Smooth muscle cell (in vitro differentiated cells): Measurements from ENCODE around the gene CCNDBP1. TPM values are rescaled to one million over a fixed set of nuclear protein-coding genes. Genes with fewer than 3 reads are reported as not detected.

Source experiments
- DNase-seq: peaks from one replicate; lab custom pipeline; 2025; ENCODE audit not compliant: unreplicated experiment; lab: John Stamatoyannopoulos, UW
- H2AFZ ChIP-seq: fragments of 200-600 bp; sonication (generic); 2 replicates; pipeline ENCODE4 v1.6.0; 2016; ENCODE audit warnings: antibody characterized with exemption, low read depth, mild to moderate bottlenecking
- H3F3A ChIP-seq: fragments of 200-600 bp; sonication (generic); 2 replicates; pipeline ENCODE4 v1.6.0; 2017; ENCODE audit warnings: antibody characterized with exemption, low read depth
- H3K27ac ChIP-seq: fragments of 200-600 bp; sonication (generic); 2 replicates; pipeline ENCODE4 v1.5.1; 2016; ENCODE audit warnings: low read depth, mild to moderate bottlenecking
- H3K27me3 ChIP-seq: fragments of 200-600 bp; sonication (generic); 2 replicates; pipeline ENCODE4 v1.6.1; 2016; ENCODE audit warnings: low read depth, mild to moderate bottlenecking
- H3K36me3 ChIP-seq: fragments of 200-600 bp; sonication (generic); 2 replicates; pipeline ENCODE4 v1.5.1; 2016; ENCODE audit warnings: low read depth
- H3K4me1 ChIP-seq: fragments of 200-600 bp; sonication (generic); 2 replicates; pipeline ENCODE4 v1.5.1; 2016; ENCODE audit warnings: low read depth
- H3K4me2 ChIP-seq: fragments of 200-600 bp; sonication (generic); 2 replicates; pipeline ENCODE4 v1.6.0; 2016; ENCODE audit warnings: mild to moderate bottlenecking
- H3K4me3 ChIP-seq: fragments of 200-600 bp; sonication (generic); 2 replicates; pipeline ENCODE4 v1.5.1; 2016; ENCODE audit warnings: mild to moderate bottlenecking
- H3K79me2 ChIP-seq: fragments of 200-600 bp; sonication (generic); 2 replicates; pipeline ENCODE4 v1.6.0; 2016; ENCODE audit warnings: low read depth, mild to moderate bottlenecking
- H3K9ac ChIP-seq: fragments of 200-600 bp; sonication (generic); 2 replicates; pipeline ENCODE4 v1.6.0; 2016; ENCODE audit warnings: low read depth
- H3K9me3 ChIP-seq: fragments of 200-600 bp; sonication (generic); replicated peaks from 2 replicates; pipeline ENCODE4 v1.5.1; 2016; ENCODE audit warnings: low read depth
- H4K20me1 ChIP-seq: fragments of 200-600 bp; sonication (generic); 2 replicates; pipeline ENCODE4 v1.6.0; 2016; ENCODE audit warnings: low read depth
- WGBS: methylation state at CpG from one replicate; pipeline ENCODE4 v1.1.7; 2016; ENCODE audit warnings: low lambda C conversion rate; 5-methylcytosine and 5-hydroxymethylcytosine counted together
- polyA plus RNA-seq: library from polyadenylated mRNA; unstranded; fragments of >200 nt; fragmentation: Nextera tagmentation; extraction: Ambion mirVana; gene quantifications from 2 replicates; pipeline ENCODE4 v1.2.1, GENCODE V29; 2016
- total RNA-seq: library from RNA; depleted of rRNA; stranded (reverse); fragments of >200 nt; gene quantifications from 2 replicates; pipeline ENCODE4 v1.2.3, GENCODE V29; 2014
- TF ChIP-seq, protein P1 (sequence below): fragments of 200-600 bp; sonication (generic); IDR thresholded peaks from 2 replicates; pipeline ENCODE4 v1.5.1; 2017; ENCODE audit warnings: borderline replicate concordance, mild to moderate bottlenecking, antibody characterized with exemption; ENCODE audit not compliant: insufficient read depth, poor library complexity, severe bottlenecking

The CCNDBP1 gene
- total and polyA plus RNA-seq, 2 experiments from 2014 or later: 22.1 to 30.5 TPM

DNA sequence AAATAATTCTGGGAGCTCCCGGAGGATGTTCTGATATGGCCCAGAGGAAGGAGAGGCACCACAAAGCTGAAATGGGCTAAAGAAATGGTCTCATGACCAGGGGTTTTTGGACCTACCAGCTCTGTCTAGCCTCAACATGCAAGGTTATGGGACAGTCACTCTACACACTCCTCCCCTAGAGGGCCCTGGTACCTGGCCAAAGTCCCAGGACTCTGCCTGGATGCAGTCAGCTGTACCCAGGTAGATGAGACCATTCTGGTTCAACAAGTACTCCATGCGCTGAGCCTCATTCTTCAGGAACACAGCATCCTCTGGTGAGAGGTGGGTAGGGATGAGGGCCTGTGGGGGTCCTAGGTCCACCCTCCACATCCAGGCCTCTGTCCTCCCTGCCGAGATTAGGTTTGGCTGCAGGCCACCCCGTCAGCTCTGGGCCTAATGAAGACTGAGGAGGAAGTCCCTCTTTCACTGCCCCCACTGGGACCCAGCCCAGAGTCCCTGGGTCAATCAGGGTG lies 26.1 kb downstream of the CCNDBP1 start:
- Histone ChIP-seq H2AFZ (no peak overlapping the region), H3K4me2 (no peak overlapping the region), H3K9me3 (no peaks in the 10 kb centered on the region), H3F3A (no peaks in the 10 kb centered on the region), H3K27ac (no peak overlapping the region), H3K36me3 (no peaks in the 10 kb centered on the region), H3K4me3 (no peak overlapping the region), H3K4me1 (no peaks in the 10 kb centered on the region), H3K27me3 (peaks cover 34% of the 10 kb centered on the region), H3K79me2 (no peaks in the 10 kb centered on the region), H3K9ac (no peak overlapping the region), H4K20me1 (no peaks in the 10 kb centered on the region)
- no peak for DNase-seq
- TF ChIP-seq, protein P1, sequence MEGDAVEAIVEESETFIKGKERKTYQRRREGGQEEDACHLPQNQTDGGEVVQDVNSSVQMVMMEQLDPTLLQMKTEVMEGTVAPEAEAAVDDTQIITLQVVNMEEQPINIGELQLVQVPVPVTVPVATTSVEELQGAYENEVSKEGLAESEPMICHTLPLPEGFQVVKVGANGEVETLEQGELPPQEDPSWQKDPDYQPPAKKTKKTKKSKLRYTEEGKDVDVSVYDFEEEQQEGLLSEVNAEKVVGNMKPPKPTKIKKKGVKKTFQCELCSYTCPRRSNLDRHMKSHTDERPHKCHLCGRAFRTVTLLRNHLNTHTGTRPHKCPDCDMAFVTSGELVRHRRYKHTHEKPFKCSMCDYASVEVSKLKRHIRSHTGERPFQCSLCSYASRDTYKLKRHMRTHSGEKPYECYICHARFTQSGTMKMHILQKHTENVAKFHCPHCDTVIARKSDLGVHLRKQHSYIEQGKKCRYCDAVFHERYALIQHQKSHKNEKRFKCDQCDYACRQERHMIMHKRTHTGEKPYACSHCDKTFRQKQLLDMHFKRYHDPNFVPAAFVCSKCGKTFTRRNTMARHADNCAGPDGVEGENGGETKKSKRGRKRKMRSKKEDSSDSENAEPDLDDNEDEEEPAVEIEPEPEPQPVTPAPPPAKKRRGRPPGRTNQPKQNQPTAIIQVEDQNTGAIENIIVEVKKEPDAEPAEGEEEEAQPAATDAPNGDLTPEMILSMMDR: no peak
- WGBS: 95% methylated on average over 4 of the region's 4 CpGs

GRCh38 chr15:43212299-43212698 lies 27.1 kb downstream of the CCNDBP1 start:
- no peaks in the 10 kb centered on the region for H3K4me1 ChIP-seq
- peaks cover 30% of the 10 kb centered on the region for H3K27me3 ChIP-seq
- H3K79me2 ChIP-seq: no peaks in the 10 kb centered on the region
- TF ChIP-seq, protein P1: no peak
- no peak overlapping the region for H2AFZ ChIP-seq
- H3K4me2 ChIP-seq: no peak overlapping the region
- H3K4me3 ChIP-seq: no peak overlapping the region
- no peak overlapping the region for H3K9ac ChIP-seq
- H3F3A ChIP-seq: no peaks in the 10 kb centered on the region
- H3K27ac ChIP-seq: no peak overlapping the region
- H3K9me3 ChIP-seq: no peaks in the 10 kb centered on the region
- WGBS: 87% methylated on average over 8 of the region's 8 CpGs
- no peaks in the 10 kb centered on the region for H3K36me3 ChIP-seq
- no peak for DNase-seq
- no peaks in the 10 kb centered on the region for H4K20me1 ChIP-seq

DNA sequence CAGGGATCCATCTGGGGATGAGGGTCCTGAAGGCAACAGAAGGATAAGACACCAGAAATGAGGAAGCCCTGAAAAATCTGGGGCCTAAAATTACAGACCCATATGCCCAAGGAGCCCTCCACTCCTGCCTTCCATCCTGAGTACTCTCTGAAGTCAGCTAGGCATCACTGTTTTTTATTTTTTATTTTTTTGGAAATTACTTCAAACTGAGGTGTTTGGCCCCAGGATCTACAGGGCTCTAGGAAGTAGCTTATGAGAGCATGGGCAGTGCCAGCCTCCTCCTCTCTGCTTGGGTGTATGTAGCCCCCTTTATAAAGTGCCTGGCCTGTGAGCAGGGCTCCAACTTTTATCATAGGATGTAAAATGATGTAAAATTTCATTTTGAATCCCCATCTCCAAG lies 27.7 kb downstream of the CCNDBP1 start:
- Histone ChIP-seq H3F3A (no peaks in the 10 kb centered on the region), H3K27ac (no peak overlapping the region), H3K79me2 (no peaks in the 10 kb centered on the region), H3K4me1 (no peaks in the 10 kb centered on the region), H3K4me2 (no peak overlapping the region), H3K4me3 (no peak overlapping the region), H3K36me3 (no peaks in the 10 kb centered on the region), H3K9me3 (no peaks in the 10 kb centered on the region), H3K9ac (no peak overlapping the region), H3K27me3 (peaks cover 25% of the 10 kb centered on the region), H4K20me1 (no peaks in the 10 kb centered on the region), H2AFZ (no peak overlapping the region)
- no peak for DNase-seq
- TF ChIP-seq, protein P1: no peak

DNA sequence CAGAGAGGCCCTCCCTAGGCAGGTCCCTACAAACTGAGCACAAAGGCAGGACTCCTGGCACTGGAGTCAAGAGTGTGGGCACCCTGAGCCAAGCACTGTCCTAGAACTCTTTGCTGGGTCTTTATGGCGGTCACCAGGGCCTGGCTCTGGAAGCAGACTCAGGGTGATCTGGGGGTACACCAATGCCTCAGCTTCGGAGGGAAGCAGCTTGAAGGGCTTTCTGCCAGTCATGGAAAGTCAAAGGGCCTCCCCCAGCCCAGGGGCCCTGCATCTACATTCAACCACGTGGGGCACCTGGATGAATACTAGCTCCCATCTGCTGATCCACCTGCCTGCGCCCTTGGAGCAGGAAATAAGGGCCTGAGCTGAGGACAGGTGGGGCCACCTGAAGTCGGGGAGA lies 28.3 kb downstream of the CCNDBP1 start:
- Histone ChIP-seq H2AFZ (no peak overlapping the region), H3K27ac (no peak overlapping the region), H3K9me3 (no peaks in the 10 kb centered on the region), H4K20me1 (no peaks in the 10 kb centered on the region), H3K4me1 (no peaks in the 10 kb centered on the region), H3K27me3 (peaks cover 20% of the 10 kb centered on the region), H3K4me2 (no peak overlapping the region), H3K4me3 (no peak overlapping the region), H3K36me3 (no peaks in the 10 kb centered on the region), H3K9ac (no peak overlapping the region), H3F3A (no peaks in the 10 kb centered on the region), H3K79me2 (no peaks in the 10 kb centered on the region)
- DNase-seq: no peak
- WGBS: 88% methylated on average over 5 of the region's 5 CpGs
- TF ChIP-seq, protein P1: no peak
